Panc1 (cell line): ENCODE data around the gene GJB1. TPM values are rescaled to one million over a fixed set of nuclear protein-coding genes. Genes with fewer than 3 reads are reported as not detected.

ENCODE experiments used
- ATAC-seq: fragments of 200-7000 bp; cut with Tn5 transposase; 2 replicates; pipeline ENCODE4 v1.9.1; 2020; ENCODE audit warnings: mild to moderate bottlenecking, moderate library complexity
- BruUV-seq: library from RNA; stranded (reverse); fragments of 400-500 nt; replicated peaks from 2 replicates; lab custom pipeline; 2021; lab: Mats Ljungman, UMichigan
- CTCF ChIA-PET: fragments of 300-600 bp; sonication (Branson Sonifier 250); formaldehyde crosslinking; loops from one replicate; lab custom pipeline; 2022; ENCODE audit warnings: antibody characterized with exemption; lab: Charles Lee
- POLR2A ChIA-PET: fragments of 300-600 bp; sonication (Branson Sonifier 250); formaldehyde crosslinking; loops from one replicate; lab custom pipeline; 2022; ENCODE audit warnings: antibody characterized with exemption; lab: Charles Lee
- DNase-seq: peaks from one replicate; pipeline ENCODE4 v3.0.0-alpha.2; 2010; ENCODE audit warnings: low read depth, low spot score
- H3K27ac ChIP-seq: 2 replicates; pipeline ENCODE4 v1.5.1; 2011; ENCODE audit warnings: mild to moderate bottlenecking, low read length, inconsistent platforms
- H3K27me3 ChIP-seq: fragments of 200-500 bp; sonication (Bioruptor generic); 2 replicates; pipeline ENCODE4 v1.6.0; 2014; ENCODE audit warnings: low read length, inconsistent platforms; ENCODE audit not compliant: control insufficient read depth, insufficient read depth
- H3K36me3 ChIP-seq: fragments of 200-500 bp; sonication (Bioruptor generic); 2 replicates; pipeline ENCODE4 v1.5.1; 2014; ENCODE audit warnings: inconsistent platforms, mild to moderate bottlenecking, low read length, moderate library complexity; ENCODE audit not compliant: control insufficient read depth, insufficient read depth
- H3K4me1 ChIP-seq: 2 replicates; pipeline ENCODE4 v1.5.1; 2011; ENCODE audit warnings: inconsistent platforms, mild to moderate bottlenecking, low read length, moderate library complexity; ENCODE audit not compliant: control insufficient read depth, insufficient read depth
- H3K4me3 ChIP-seq, 2 experiments: 2 replicates each; pipeline ENCODE4 v1.5.1; 2011 to 2012; ENCODE audit warnings: low read depth in 2 of 2, low read length in 2 of 2, mild to moderate bottlenecking in 2 of 2, inconsistent platforms in 1 of 2, moderate library complexity in 1 of 2
- H3K9me3 ChIP-seq: fragments of 200-500 bp; sonication (Bioruptor generic); 2 replicates; pipeline ENCODE4 v1.5.1; 2014; ENCODE audit warnings: low read depth, mild to moderate bottlenecking, inconsistent platforms, low read length, moderate library complexity; ENCODE audit not compliant: control insufficient read depth, insufficient read depth
- CTCF ChIP-seq: fragments of 450-650 bp; IDR thresholded peaks from 2 replicates; pipeline ENCODE4 v1.5.1; 2017; ENCODE audit warnings: mild to moderate bottlenecking
- POLR2AphosphoS5 ChIP-seq: IDR thresholded peaks from 2 replicates; pipeline ENCODE4 v1.6.1; 2012; ENCODE audit warnings: mild to moderate bottlenecking, low read depth, low read length, moderate library complexity
- REST ChIP-seq, 2 experiments: IDR thresholded peaks; 2 replicates each; pipeline ENCODE4 v1.6.1; 2011 to 2012; ENCODE audit warnings: low read depth in 2 of 2, control low read depth in 1 of 2, low read length in 1 of 2, mild to moderate bottlenecking in 1 of 2, moderate library complexity in 1 of 2; ENCODE audit not compliant: insufficient read depth in 1 of 2
- SIN3A ChIP-seq: IDR thresholded peaks from 2 replicates; pipeline ENCODE4 v1.6.1; 2012; ENCODE audit warnings: low read depth, mild to moderate bottlenecking, low read length, moderate library complexity, borderline replicate concordance; ENCODE audit not compliant: insufficient read depth
- TCF7L2 ChIP-seq: IDR thresholded peaks from 2 replicates; pipeline ENCODE4 v1.6.1; 2011; ENCODE audit warnings: mild to moderate bottlenecking, low read depth, low read length, inconsistent platforms
- in situ Hi-C: cut with HindIII; loops from 2 replicates; pipeline ENCODE4 v1.10.0; 2016; ENCODE audit warnings: low sequenced_read_pairs, low pct_unique_long_range_greater_than_20kb
- intact Hi-C: fragments of 100-400 bp; cut with micrococcal nuclease; formaldehyde crosslinking; loops from one replicate; pipeline ENCODE4 v1.10.0; 2022; ENCODE audit not compliant: unreplicated experiment
- total RNA-seq: library from RNA; stranded (reverse); gene quantifications from one replicate; pipeline ENCODE4 v1.2.1, GENCODE V29; 2021; ENCODE audit not compliant: unreplicated experiment

Gene GJB1
- total RNA-seq, 1 experiment from 2014 or later, result 0.28 TPM

- CTCF ChIA-PET, result no interaction called here
- POLR2A ChIA-PET, result no interaction called here
- in situ Hi-C loops, result no loop called here
- H3K4me1 ChIP-seq, result no peaks in the 10 kb centered on the region
- no peak overlapping the region for H3K27ac ChIP-seq
- no peaks in the 10 kb centered on the region for H3K27me3 ChIP-seq
- TF ChIP-seq POLR2AphosphoS5 (no peak), CTCF (no peak), SIN3A (no peak), REST (IDR thresholded peaks at IDR 0.05; ENCODE audit: insufficient read depth in 1 of 2, low read depth in 2 of 2, low read length in 1 of 2) (no peak), TCF7L2 (no peak)
- ATAC-seq, result no peak
- no TSS peak for BruUV-seq
- intact Hi-C loops, result no loop called here
- no peak for DNase-seq
- no peaks in the 10 kb centered on the region for H3K9me3 ChIP-seq
- H3K4me3 ChIP-seq, result no peak overlapping the region
- no peaks in the 10 kb centered on the region for H3K36me3 ChIP-seq
Observed at GRCh38 chrX:71212536-71212935, 10.5 kb upstream of the GJB1 start.

GRCh38 chrX:71214152-71214551 lies 8.9 kb upstream of the GJB1 start:
- Histone ChIP-seq H3K36me3 (no peaks in the 10 kb centered on the region), H3K4me1 (no peaks in the 10 kb centered on the region), H3K4me3 (no peak overlapping the region), H3K9me3 (no peaks in the 10 kb centered on the region), H3K27me3 (no peaks in the 10 kb centered on the region), H3K27ac (no peak overlapping the region)
- in situ Hi-C loops (no loop called here), intact Hi-C loops (no loop called here)
- ChIA-PET CTCF (no interaction called here), POLR2A (no interaction called here)
- ATAC-seq (no peak), DNase-seq (no peak)
- TF ChIP-seq CTCF, result no peak
- no peak for TF ChIP-seq REST (IDR thresholded peaks at IDR 0.05; ENCODE audit: insufficient read depth in 1 of 2, low read depth in 2 of 2, low read length in 1 of 2)
- TF ChIP-seq SIN3A, result no peak
- no peak for TF ChIP-seq POLR2AphosphoS5
- no peak for TF ChIP-seq TCF7L2
- BruUV-seq, result no TSS peak
